Loucy (cell line): ENCODE measurements around the gene URI1.

Experiments
- CTCF ChIP-seq: fragments of 200-600 bp; sonication (generic); conservative IDR thresholded peaks from 2 replicates; pipeline ENCODE4 v1.5.1; 2014; ENCODE audit warnings: mild to moderate bottlenecking, antibody characterized with exemption, low read length
- EZH2phosphoT487 ChIP-seq: fragments of 200-600 bp; IDR thresholded peaks from 2 replicates; pipeline ENCODE4 v1.6.1; 2018; ENCODE audit warnings: antibody characterized with exemption, mild to moderate bottlenecking, moderate library complexity, borderline replicate concordance

GRCh38 chr19:29969891-29970290, 27.9 kb downstream of the URI1 start:
- TF ChIP-seq CTCF: no peak
- TF ChIP-seq EZH2phosphoT487: no peak
